Measurements from ENCODE around the gene NCF2. TPM values are rescaled to one million over a fixed set of nuclear protein-coding genes. Genes with fewer than 3 reads are reported as not detected.

The NCF2 gene
- total RNA-seq, 2 donors from 2014 or later: 21.7 to 22.2 TPM

DNA sequence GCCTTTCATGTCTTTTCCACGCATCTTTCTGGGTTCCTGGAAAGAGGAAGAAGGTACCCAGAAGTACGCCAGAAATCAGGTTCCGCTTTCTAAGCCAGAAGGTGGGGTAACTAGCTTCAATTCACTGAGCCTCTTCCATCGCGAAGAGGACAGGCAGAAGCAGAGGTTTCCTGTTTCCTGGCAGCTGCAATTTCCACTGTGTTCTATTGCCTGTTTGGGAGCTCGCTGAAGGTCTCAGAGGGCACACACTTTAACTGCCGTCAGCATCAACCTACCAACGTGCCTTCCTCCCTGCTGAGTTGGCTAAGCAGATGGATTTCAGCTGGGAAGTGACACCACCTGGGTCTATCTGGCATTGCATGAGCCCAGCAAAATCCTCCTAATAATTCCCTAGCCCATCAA is 10.0 kb downstream of the NCF2 start:
- TF ChIP-seq CTCF (IDR thresholded peaks at IDR 0.05): no peak

GRCh38 chr1:183578856-183579255 is 11.4 kb downstream of the NCF2 start:
- ATAC-seq (ENCODE audit: insufficient number of reproducible peaks, low FRiP score, low read depth) (no peak), DNase-seq (ENCODE audit: low spot score) (no peak)
- no peak for TF ChIP-seq CTCF (IDR thresholded peaks at IDR 0.05)
- no peak overlapping the region for H3K4me3 ChIP-seq
- H3K4me1 ChIP-seq (ENCODE audit: control insufficient read depth in 1 of 2, low read depth in 2 of 2): peaks cover 31 to 86% of the 10 kb centered on the region in 2 donors
- H3K27me3 ChIP-seq (replicated peaks; ENCODE audit: insufficient read depth): no peaks in the 10 kb centered on the region
- no peaks in the 10 kb centered on the region for H3K9me3 ChIP-seq
- H3K36me3 ChIP-seq: no peaks in the 10 kb centered on the region
- H3K27ac ChIP-seq: no peak overlapping the region

More for the DNA sequence above, 10.0 kb downstream of the NCF2 start:
- Histone ChIP-seq H3K27ac (peak overlapping the region in 1 of 2 donors; percentile 39), H3K4me3 (no peak overlapping the region), H3K4me1 (ENCODE audit: control insufficient read depth in 1 of 2, low read depth in 2 of 2) (peaks cover 31 to 72% of the 10 kb centered on the region in 2 donors), H3K27me3 (replicated peaks; ENCODE audit: insufficient read depth) (no peaks in the 10 kb centered on the region), H3K9me3 (no peaks in the 10 kb centered on the region), H3K36me3 (no peaks in the 10 kb centered on the region)
- ATAC-seq (ENCODE audit: insufficient number of reproducible peaks, low FRiP score, low read depth): no peak
- no peak for DNase-seq (ENCODE audit: low spot score)

DNA sequence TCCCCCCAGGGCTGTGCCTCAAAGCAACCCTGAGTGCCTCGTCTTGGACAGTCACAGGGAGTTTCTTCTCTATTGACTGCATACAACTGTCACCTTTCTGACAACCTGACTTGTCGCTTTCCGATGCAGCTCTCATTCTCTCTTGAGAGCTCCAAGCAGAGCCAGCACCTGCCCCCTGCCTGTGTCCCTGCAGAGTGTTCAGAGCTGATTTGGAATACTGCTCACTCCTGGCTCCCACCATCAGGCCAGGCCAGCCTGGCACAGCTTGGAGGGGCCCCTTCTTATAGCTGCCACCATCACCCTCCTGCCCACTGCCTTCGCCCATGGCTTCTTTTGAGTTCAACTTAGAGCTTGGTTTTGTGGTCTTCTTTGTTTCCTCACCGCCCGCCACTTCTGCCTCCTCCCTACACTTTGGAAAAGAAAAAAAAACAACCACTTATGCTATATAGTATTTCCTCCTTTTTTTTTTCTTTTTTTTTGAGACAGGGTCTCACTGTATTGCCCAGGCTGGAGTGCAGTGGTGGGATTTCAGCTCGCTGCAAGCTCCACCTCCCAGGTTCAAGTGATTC is 12.3 kb downstream of the NCF2 start:
- ATAC-seq (ENCODE audit: insufficient number of reproducible peaks, low FRiP score, low read depth): no peak
- no peaks in the 10 kb centered on the region for H3K27me3 ChIP-seq (replicated peaks; ENCODE audit: insufficient read depth)
- TF ChIP-seq CTCF (IDR thresholded peaks at IDR 0.05): no peak
- H3K36me3 ChIP-seq: no peaks in the 10 kb centered on the region
- no peak overlapping the region for H3K27ac ChIP-seq
- no peak for DNase-seq (ENCODE audit: low spot score)
- H3K9me3 ChIP-seq: no peaks in the 10 kb centered on the region
- no peak overlapping the region for H3K4me3 ChIP-seq
- H3K4me1 ChIP-seq (ENCODE audit: control insufficient read depth in 1 of 2, low read depth in 2 of 2): peaks cover 31 to 87% of the 10 kb centered on the region in 2 donors

GRCh38 chr1:183576537-183576936 is 13.7 kb downstream of the NCF2 start:
- Histone ChIP-seq H3K4me1 (ENCODE audit: control insufficient read depth in 1 of 2, low read depth in 2 of 2) (peaks cover 18 to 83% of the 10 kb centered on the region in 2 donors), H3K27me3 (replicated peaks; ENCODE audit: insufficient read depth) (no peaks in the 10 kb centered on the region), H3K9me3 (no peaks in the 10 kb centered on the region), H3K27ac (peak overlapping the region; percentile 11 to 16), H3K36me3 (no peaks in the 10 kb centered on the region), H3K4me3 (no peak overlapping the region)
- DNase-seq (ENCODE audit: low spot score) (no peak), ATAC-seq (ENCODE audit: insufficient number of reproducible peaks, low FRiP score, low read depth) (no peak)
- TF ChIP-seq CTCF (IDR thresholded peaks at IDR 0.05): no peak

GRCh38 chr1:183575606-183576005 is 14.7 kb downstream of the NCF2 start:
- no peaks in the 10 kb centered on the region for H3K27me3 ChIP-seq (replicated peaks; ENCODE audit: insufficient read depth)
- no peak overlapping the region for H3K4me3 ChIP-seq
- no peak overlapping the region for H3K27ac ChIP-seq
- H3K9me3 ChIP-seq: no peaks in the 10 kb centered on the region
- no peaks in the 10 kb centered on the region for H3K36me3 ChIP-seq
- no peak for ATAC-seq (ENCODE audit: insufficient number of reproducible peaks, low FRiP score, low read depth)
- H3K4me1 ChIP-seq (ENCODE audit: control insufficient read depth in 1 of 2, low read depth in 2 of 2): peaks cover 15 to 74% of the 10 kb centered on the region in 2 donors
- TF ChIP-seq CTCF (IDR thresholded peaks at IDR 0.05): no peak
- no peak for DNase-seq (ENCODE audit: low spot score)
